ENCODE results near the gene CLDN8. TPM values are rescaled to one million over a fixed set of nuclear protein-coding genes. Genes with fewer than 3 reads are reported as not detected.

Gene CLDN8
- total and polyA plus RNA-seq, 10 of the 15 experiments (the other 5 are each of a cell fraction or from before 2014, with no cell fraction given) = not detected

DNA sequence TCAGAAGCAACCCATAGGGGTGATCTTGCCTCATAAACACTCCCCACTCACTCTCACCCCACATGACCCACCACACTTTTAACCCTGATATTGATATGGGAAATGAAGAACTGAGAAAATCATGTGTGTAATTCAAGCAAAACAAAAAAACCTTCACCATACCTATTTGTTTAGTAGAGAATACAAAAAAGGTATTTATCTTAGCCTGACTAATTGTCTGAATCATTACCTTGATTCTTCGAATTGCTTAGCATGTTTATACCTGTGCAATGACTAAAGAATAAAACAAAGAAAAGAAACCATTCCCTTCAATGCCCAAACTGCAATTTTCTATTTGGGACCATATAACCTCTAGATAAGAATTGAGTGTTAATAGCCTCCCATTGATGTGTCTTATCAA, 51.1 kb downstream of the CLDN8 start (continued):
- TF ChIP-seq, protein P1, sequence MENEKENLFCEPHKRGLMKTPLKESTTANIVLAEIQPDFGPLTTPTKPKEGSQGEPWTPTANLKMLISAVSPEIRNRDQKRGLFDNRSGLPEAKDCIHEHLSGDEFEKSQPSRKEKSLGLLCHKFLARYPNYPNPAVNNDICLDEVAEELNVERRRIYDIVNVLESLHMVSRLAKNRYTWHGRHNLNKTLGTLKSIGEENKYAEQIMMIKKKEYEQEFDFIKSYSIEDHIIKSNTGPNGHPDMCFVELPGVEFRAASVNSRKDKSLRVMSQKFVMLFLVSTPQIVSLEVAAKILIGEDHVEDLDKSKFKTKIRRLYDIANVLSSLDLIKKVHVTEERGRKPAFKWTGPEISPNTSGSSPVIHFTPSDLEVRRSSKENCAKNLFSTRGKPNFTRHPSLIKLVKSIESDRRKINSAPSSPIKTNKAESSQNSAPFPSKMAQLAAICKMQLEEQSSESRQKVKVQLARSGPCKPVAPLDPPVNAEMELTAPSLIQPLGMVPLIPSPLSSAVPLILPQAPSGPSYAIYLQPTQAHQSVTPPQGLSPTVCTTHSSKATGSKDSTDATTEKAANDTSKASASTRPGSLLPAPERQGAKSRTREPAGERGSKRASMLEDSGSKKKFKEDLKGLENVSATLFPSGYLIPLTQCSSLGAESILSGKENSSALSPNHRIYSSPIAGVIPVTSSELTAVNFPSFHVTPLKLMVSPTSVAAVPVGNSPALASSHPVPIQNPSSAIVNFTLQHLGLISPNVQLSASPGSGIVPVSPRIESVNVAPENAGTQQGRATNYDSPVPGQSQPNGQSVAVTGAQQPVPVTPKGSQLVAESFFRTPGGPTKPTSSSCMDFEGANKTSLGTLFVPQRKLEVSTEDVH (IDR thresholded peaks at IDR 0.05; ENCODE audit: low read depth, partially characterized antibody) = no peak

Other genes with a start within 250 kb of the CLDN8 start
Only the 7 nearest of the 11 such genes appear.
- not detected in 2 replicates for gene CLDN17, start 49.3 kb downstream of the CLDN8 start, total RNA-seq (2014; rRNA removed)
- gene CLDN17, start 49.3 kb downstream of the CLDN8 start, total RNA-seq (2014; rRNA removed; fragmentation: Illumina TruSeq; extraction: Trizol) = not detected in 2 replicates
- gene CLDN17, start 49.3 kb downstream of the CLDN8 start, total RNA-seq (2021) = not detected in 2 replicates
- not detected in 2 replicates for gene CLDN17, start 49.3 kb downstream of the CLDN8 start, polyA plus RNA-seq (2011; rRNA removed)
- not detected in 2 replicates for gene CLDN17, start 49.3 kb downstream of the CLDN8 start, polyA plus RNA-seq (2014; fragmentation: Illumina TruSeq; extraction: Trizol)
- gene CLDN17, start 49.3 kb downstream of the CLDN8 start, polyA plus RNA-seq (2014; fragmentation: Nextera tagmentation; extraction: Ambion mirVana) = not detected
- not detected in 2 replicates for gene CLDN17, start 49.3 kb downstream of the CLDN8 start, polyA plus RNA-seq (2014; rRNA removed)
- not detected for gene CLDN17, start 49.3 kb downstream of the CLDN8 start, polyA plus RNA-seq (2016; fragmentation: Nextera tagmentation; extraction: Ambion mirVana)
- not detected in 2 replicates for gene KRTAP24-1, start 66.9 kb upstream of the CLDN8 start, total RNA-seq (2014; rRNA removed)
- not detected in 2 replicates for gene KRTAP24-1, start 66.9 kb upstream of the CLDN8 start, total RNA-seq (2014; rRNA removed; fragmentation: Illumina TruSeq; extraction: Trizol)
- not detected in 2 replicates for gene KRTAP24-1, start 66.9 kb upstream of the CLDN8 start, total RNA-seq (2021)
- not detected in 2 replicates for gene KRTAP24-1, start 66.9 kb upstream of the CLDN8 start, polyA plus RNA-seq (2011; rRNA removed)
- gene KRTAP24-1, start 66.9 kb upstream of the CLDN8 start, polyA plus RNA-seq (2014; fragmentation: Illumina TruSeq; extraction: Trizol) = not detected in 2 replicates
- not detected for gene KRTAP24-1, start 66.9 kb upstream of the CLDN8 start, polyA plus RNA-seq (2014; fragmentation: Nextera tagmentation; extraction: Ambion mirVana)
- not detected in 2 replicates for gene KRTAP24-1, start 66.9 kb upstream of the CLDN8 start, polyA plus RNA-seq (2014; rRNA removed)
- gene KRTAP24-1, start 66.9 kb upstream of the CLDN8 start, polyA plus RNA-seq (2016; fragmentation: Nextera tagmentation; extraction: Ambion mirVana) = not detected
- gene KRTAP25-1, start 73.4 kb upstream of the CLDN8 start, total RNA-seq (2014; rRNA removed) = not detected in 2 replicates
- gene KRTAP25-1, start 73.4 kb upstream of the CLDN8 start, total RNA-seq (2014; rRNA removed; fragmentation: Illumina TruSeq; extraction: Trizol) = not detected in 2 replicates
- not detected in 2 replicates for gene KRTAP25-1, start 73.4 kb upstream of the CLDN8 start, total RNA-seq (2021)
- gene KRTAP25-1, start 73.4 kb upstream of the CLDN8 start, polyA plus RNA-seq (2011; rRNA removed) = not detected in 2 replicates
- not detected in 2 replicates for gene KRTAP25-1, start 73.4 kb upstream of the CLDN8 start, polyA plus RNA-seq (2014; fragmentation: Illumina TruSeq; extraction: Trizol)
- gene KRTAP25-1, start 73.4 kb upstream of the CLDN8 start, polyA plus RNA-seq (2014; fragmentation: Nextera tagmentation; extraction: Ambion mirVana) = not detected
- not detected in 2 replicates for gene KRTAP25-1, start 73.4 kb upstream of the CLDN8 start, polyA plus RNA-seq (2014; rRNA removed)
- gene KRTAP25-1, start 73.4 kb upstream of the CLDN8 start, polyA plus RNA-seq (2016; fragmentation: Nextera tagmentation; extraction: Ambion mirVana) = not detected
- gene KRTAP26-1, start 104.2 kb upstream of the CLDN8 start, total RNA-seq (2014; rRNA removed) = not detected in 2 replicates
- gene KRTAP26-1, start 104.2 kb upstream of the CLDN8 start, total RNA-seq (2014; rRNA removed; fragmentation: Illumina TruSeq; extraction: Trizol) = not detected in 2 replicates
- not detected in 2 replicates for gene KRTAP26-1, start 104.2 kb upstream of the CLDN8 start, total RNA-seq (2021)
- gene KRTAP26-1, start 104.2 kb upstream of the CLDN8 start, polyA plus RNA-seq (2011; rRNA removed) = not detected in 2 replicates
- gene KRTAP26-1, start 104.2 kb upstream of the CLDN8 start, polyA plus RNA-seq (2014; fragmentation: Illumina TruSeq; extraction: Trizol) = not detected in 2 replicates
- gene KRTAP26-1, start 104.2 kb upstream of the CLDN8 start, polyA plus RNA-seq (2014; fragmentation: Nextera tagmentation; extraction: Ambion mirVana) = not detected
- not detected in 2 replicates for gene KRTAP26-1, start 104.2 kb upstream of the CLDN8 start, polyA plus RNA-seq (2014; rRNA removed)
- not detected for gene KRTAP26-1, start 104.2 kb upstream of the CLDN8 start, polyA plus RNA-seq (2016; fragmentation: Nextera tagmentation; extraction: Ambion mirVana)
- gene KRTAP27-1, start 121.6 kb upstream of the CLDN8 start, total RNA-seq (2014; rRNA removed) = not detected in 2 replicates
- not detected in 2 replicates for gene KRTAP27-1, start 121.6 kb upstream of the CLDN8 start, total RNA-seq (2014; rRNA removed; fragmentation: Illumina TruSeq; extraction: Trizol)
- gene KRTAP27-1, start 121.6 kb upstream of the CLDN8 start, total RNA-seq (2021) = not detected in 2 replicates
- not detected in 2 replicates for gene KRTAP27-1, start 121.6 kb upstream of the CLDN8 start, polyA plus RNA-seq (2011; rRNA removed)
- gene KRTAP27-1, start 121.6 kb upstream of the CLDN8 start, polyA plus RNA-seq (2014; fragmentation: Illumina TruSeq; extraction: Trizol) = not detected in 2 replicates
- not detected for gene KRTAP27-1, start 121.6 kb upstream of the CLDN8 start, polyA plus RNA-seq (2014; fragmentation: Nextera tagmentation; extraction: Ambion mirVana)
- not detected in 2 replicates for gene KRTAP27-1, start 121.6 kb upstream of the CLDN8 start, polyA plus RNA-seq (2014; rRNA removed)
- gene KRTAP27-1, start 121.6 kb upstream of the CLDN8 start, polyA plus RNA-seq (2016; fragmentation: Nextera tagmentation; extraction: Ambion mirVana) = not detected
- not detected in 2 replicates for gene KRTAP23-1, start 132.5 kb upstream of the CLDN8 start, total RNA-seq (2014; rRNA removed)
- gene KRTAP23-1, start 132.5 kb upstream of the CLDN8 start, total RNA-seq (2014; rRNA removed; fragmentation: Illumina TruSeq; extraction: Trizol) = not detected in 2 replicates
- not detected in 2 replicates for gene KRTAP23-1, start 132.5 kb upstream of the CLDN8 start, total RNA-seq (2021)
- not detected in 2 replicates for gene KRTAP23-1, start 132.5 kb upstream of the CLDN8 start, polyA plus RNA-seq (2011; rRNA removed)
- not detected in 2 replicates for gene KRTAP23-1, start 132.5 kb upstream of the CLDN8 start, polyA plus RNA-seq (2014; fragmentation: Illumina TruSeq; extraction: Trizol)
- not detected for gene KRTAP23-1, start 132.5 kb upstream of the CLDN8 start, polyA plus RNA-seq (2014; fragmentation: Nextera tagmentation; extraction: Ambion mirVana)
- not detected in 2 replicates for gene KRTAP23-1, start 132.5 kb upstream of the CLDN8 start, polyA plus RNA-seq (2014; rRNA removed)
- not detected for gene KRTAP23-1, start 132.5 kb upstream of the CLDN8 start, polyA plus RNA-seq (2016; fragmentation: Nextera tagmentation; extraction: Ambion mirVana)
- not detected in 2 replicates for gene KRTAP13-2, start 156.2 kb upstream of the CLDN8 start, total RNA-seq (2014; rRNA removed)
- not detected in 2 replicates for gene KRTAP13-2, start 156.2 kb upstream of the CLDN8 start, total RNA-seq (2014; rRNA removed; fragmentation: Illumina TruSeq; extraction: Trizol)
- gene KRTAP13-2, start 156.2 kb upstream of the CLDN8 start, total RNA-seq (2021) = not detected in 2 replicates
- gene KRTAP13-2, start 156.2 kb upstream of the CLDN8 start, polyA plus RNA-seq (2011; rRNA removed) = not detected in 2 replicates
- not detected in 2 replicates for gene KRTAP13-2, start 156.2 kb upstream of the CLDN8 start, polyA plus RNA-seq (2014; fragmentation: Illumina TruSeq; extraction: Trizol)
- gene KRTAP13-2, start 156.2 kb upstream of the CLDN8 start, polyA plus RNA-seq (2014; fragmentation: Nextera tagmentation; extraction: Ambion mirVana) = not detected
- gene KRTAP13-2, start 156.2 kb upstream of the CLDN8 start, polyA plus RNA-seq (2014; rRNA removed) = not detected in 2 replicates
- gene KRTAP13-2, start 156.2 kb upstream of the CLDN8 start, polyA plus RNA-seq (2016; fragmentation: Nextera tagmentation; extraction: Ambion mirVana) = not detected